ENCODE data around the gene USP7.

GRCh38 chr16:8948831-8949230 is 14.9 kb downstream of the USP7 start:
- TF ChIP-seq, protein P1, sequence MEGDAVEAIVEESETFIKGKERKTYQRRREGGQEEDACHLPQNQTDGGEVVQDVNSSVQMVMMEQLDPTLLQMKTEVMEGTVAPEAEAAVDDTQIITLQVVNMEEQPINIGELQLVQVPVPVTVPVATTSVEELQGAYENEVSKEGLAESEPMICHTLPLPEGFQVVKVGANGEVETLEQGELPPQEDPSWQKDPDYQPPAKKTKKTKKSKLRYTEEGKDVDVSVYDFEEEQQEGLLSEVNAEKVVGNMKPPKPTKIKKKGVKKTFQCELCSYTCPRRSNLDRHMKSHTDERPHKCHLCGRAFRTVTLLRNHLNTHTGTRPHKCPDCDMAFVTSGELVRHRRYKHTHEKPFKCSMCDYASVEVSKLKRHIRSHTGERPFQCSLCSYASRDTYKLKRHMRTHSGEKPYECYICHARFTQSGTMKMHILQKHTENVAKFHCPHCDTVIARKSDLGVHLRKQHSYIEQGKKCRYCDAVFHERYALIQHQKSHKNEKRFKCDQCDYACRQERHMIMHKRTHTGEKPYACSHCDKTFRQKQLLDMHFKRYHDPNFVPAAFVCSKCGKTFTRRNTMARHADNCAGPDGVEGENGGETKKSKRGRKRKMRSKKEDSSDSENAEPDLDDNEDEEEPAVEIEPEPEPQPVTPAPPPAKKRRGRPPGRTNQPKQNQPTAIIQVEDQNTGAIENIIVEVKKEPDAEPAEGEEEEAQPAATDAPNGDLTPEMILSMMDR (IDR thresholded peaks at IDR 0.05; ENCODE audit: poor library complexity) = no peak
- TF ChIP-seq EZH2phosphoT487 (IDR thresholded peaks at IDR 0.05; ENCODE audit: low read depth, severe bottlenecking, unreplicated experiment) = no peak
- TF ChIP-seq EZH2 (IDR thresholded peaks at IDR 0.05; ENCODE audit: borderline replicate concordance) = no peak

Measured in hepatocyte (in vitro differentiated cells).